Activated B cell treated with CpG ODN at 0.5 μM for 24 hours (primary cell): Measurements from ENCODE around the gene RSPO1. TPM values are rescaled to one million over a fixed set of nuclear protein-coding genes. Genes with fewer than 3 reads are reported as not detected.
"Not testable (repeated sequence)": the region's sequence is repeated elsewhere in the genome, so short reads cannot be mapped to it uniquely, and the experiment has no call there.

Experiments
- ATAC-seq: fragments of 200-7000 bp; cut with Tn5 transposase; one replicate; pipeline ENCODE4 v1.10.0; 2021; ENCODE audit warnings: low read depth, mild to moderate bottlenecking, moderate library complexity
- CTCF ChIA-PET: fragments of 350-600 bp; sonication (Branson Sonifier 250); formaldehyde crosslinking; loops from one replicate; lab custom pipeline; 2021; ENCODE audit warnings: antibody characterized with exemption; lab: Charles Lee
- POLR2A ChIA-PET: fragments of 350-600 bp; sonication (Branson Sonifier 250); formaldehyde crosslinking; loops from one replicate; lab custom pipeline; 2021; ENCODE audit warnings: antibody characterized with exemption; lab: Charles Lee
- DNase-seq: peaks from one replicate; pipeline ENCODE4 v3.0.0; 2022
- H3K27ac Mint-ChIP-seq: one replicate; pipeline ENCODE4 v1.8.0; 2020; ENCODE audit warnings: mixed read lengths
- H3K27me3 Mint-ChIP-seq: one replicate; pipeline ENCODE4 v1.8.0; 2021; ENCODE audit warnings: mixed read lengths
- H3K36me3 Mint-ChIP-seq: one replicate; pipeline ENCODE4 v1.8.0; 2021; ENCODE audit warnings: low read depth, mixed read lengths
- H3K4me1 Mint-ChIP-seq: one replicate; pipeline ENCODE4 v1.8.0; 2021; ENCODE audit warnings: mixed read lengths
- H3K4me3 Mint-ChIP-seq: one replicate; pipeline ENCODE4 v1.8.0; 2020; ENCODE audit warnings: mild to moderate bottlenecking, mixed read lengths
- H3K9me3 Mint-ChIP-seq: one replicate; pipeline ENCODE4 v1.8.0; 2020; ENCODE audit warnings: mixed read lengths
- CTCF ChIP-seq: fragments of 200-600 bp; IDR thresholded peaks from one replicate; pipeline ENCODE4 v1.8.0; 2022; ENCODE audit warnings: antibody characterized with exemption, mild to moderate bottlenecking
- intact Hi-C: fragments of 100-400 bp; cut with micrococcal nuclease; formaldehyde crosslinking; loops from one replicate; pipeline ENCODE4 v1.15.1; 2024
- total RNA-seq: library from RNA; stranded (reverse); gene quantifications from 2 replicates; pipeline ENCODE4 v1.2.3, GENCODE V29; 2022

The RSPO1 gene
- total RNA-seq, 1 donor from 2014 or later = not detected

GRCh38 chr1:37596182-37596667, 38.5 kb downstream of the RSPO1 start:
- Mint-ChIP-seq H3K36me3 (peaks cover 28% of the 10 kb centered on the region), H3K9me3 (no peaks in the 10 kb centered on the region), H3K4me1 (peaks cover 30% of the 10 kb centered on the region), H3K27me3 (peaks cover 5% of the 10 kb centered on the region), H3K4me3 (peak overlapping the region; percentile 99), H3K27ac (peak overlapping the region; percentile 96)
- TF ChIP-seq CTCF = no peak
- intact Hi-C loops = loop anchor here (5.0 to 10.0 kb wide), 4 partner anchors 119 to 1134 kb away; partner anchors contain the start of genes C1orf122, MRPS15, SF3A3 and YRDC
- CTCF ChIA-PET = interaction anchor here (1.8 kb wide), 1 partner anchor 86 kb away, joined by 11 read pairs; no protein-coding TSS in a partner anchor
- POLR2A ChIA-PET = interaction anchor here (1.0 to 2.6 kb wide), 6 partner anchors 81 to 263 kb away, joined by 3 to 13 read pairs (median 6); partner anchors contain the start of genes MEAF6 and MTF1
- ATAC-seq (no peak), DNase-seq (no peak)

GRCh38 chr1:37595440-37596181, 39.1 kb downstream of the RSPO1 start, which contains the start of gene GNL2:
Gene GNL2, minus strand, starts transcription at chr1:37595937. Its CDS starts 115 bp downstream, at chr1:37595822.
- ATAC-seq = peak; percentile 98
- POLR2A ChIA-PET = interaction anchor here (1.0 to 2.6 kb wide), 6 partner anchors 81 to 264 kb away, joined by 3 to 13 read pairs (median 6); partner anchors contain the start of genes MEAF6 and MTF1
- H3K36me3 Mint-ChIP-seq = peaks cover 34% of the 10 kb centered on the region
- TF ChIP-seq CTCF = no peak
- peaks cover 3% of the 10 kb centered on the region for H3K27me3 Mint-ChIP-seq
- H3K4me3 Mint-ChIP-seq = peak within 1 kb of the TSS; percentile 99
- intact Hi-C loops = loop anchor here (1.0 to 10.0 kb wide), 9 partner anchors 41 to 1133 kb away; partner anchors contain the start of genes C1orf122, CDCA8, MEAF6 and MRPS15
- CTCF ChIA-PET = interaction anchor here (1.0 to 1.8 kb wide), 2 partner anchors 87 to 161 kb away, joined by 3 to 11 read pairs; no protein-coding TSS in a partner anchor
- peak within 1 kb of the TSS; percentile 96 for H3K27ac Mint-ChIP-seq
- peaks cover 30% of the 10 kb centered on the region for H3K4me1 Mint-ChIP-seq
- H3K9me3 Mint-ChIP-seq = no peaks in the 10 kb centered on the region
- peak; percentile 98 for DNase-seq

GRCh38 chr1:37593726-37594125, 41.0 kb downstream of the RSPO1 start:
- ATAC-seq (no peak), DNase-seq (no peak)
- H3K9me3 Mint-ChIP-seq = no peaks in the 10 kb centered on the region
- peaks cover 30% of the 10 kb centered on the region for H3K4me1 Mint-ChIP-seq
- peaks cover 3% of the 10 kb centered on the region for H3K27me3 Mint-ChIP-seq
- H3K4me3 Mint-ChIP-seq = peak overlapping the region; percentile 7
- H3K27ac Mint-ChIP-seq = no peak overlapping the region
- no peak for TF ChIP-seq CTCF
- ChIA-PET CTCF (interaction anchor here (0.8 kb wide), 1 partner anchor 88 kb away, joined by 4 read pairs; no protein-coding TSS in a partner anchor), POLR2A (interaction anchor here (2.6 kb wide), 1 partner anchor 96 kb away, joined by 13 read pairs; a partner anchor contains a TSS)
- intact Hi-C loops = loop anchor here (2.0 to 10.0 kb wide), 2 partner anchors 89 to 401 kb away; partner anchors contain the start of gene SF3A3
- H3K36me3 Mint-ChIP-seq = peaks cover 46% of the 10 kb centered on the region

- ChIA-PET CTCF (no interaction called here), POLR2A (no interaction called here)
- no peak for ATAC-seq
- H3K36me3 Mint-ChIP-seq = peaks cover 78% of the 10 kb centered on the region
- H3K27ac Mint-ChIP-seq = no peak overlapping the region
- TF ChIP-seq CTCF = no peak
- H3K4me3 Mint-ChIP-seq = no peak overlapping the region
- no peak for DNase-seq
- no peaks in the 10 kb centered on the region for H3K9me3 Mint-ChIP-seq
- H3K4me1 Mint-ChIP-seq = peaks cover 8% of the 10 kb centered on the region
- H3K27me3 Mint-ChIP-seq = no peaks in the 10 kb centered on the region
- intact Hi-C loops = no loop called here
These were observed 45.8 kb downstream of the RSPO1 start for GRCh38 chr1:37588939-37589338.

- POLR2A ChIA-PET, CTCF ChIA-PET, intact Hi-C loops, H3K4me3 Mint-ChIP-seq, H3K27me3 Mint-ChIP-seq, ATAC-seq, H3K4me1 Mint-ChIP-seq, H3K27ac Mint-ChIP-seq, H3K9me3 Mint-ChIP-seq, DNase-seq: not testable (repeated sequence)
- peaks cover 80% of the 10 kb centered on the region for H3K36me3 Mint-ChIP-seq
These were observed 50.1 kb downstream of the RSPO1 start for GRCh38 chr1:37584544-37584943.
